ENCODE data around the gene MED22.
A peak's percentile ranks its signal among the peaks of the same experiment; 100 is the strongest.

The MED22 gene

GRCh38 chr9:133354766-133355165 lies 6.8 kb upstream of the MED22 start:
- no peaks in the 10 kb centered on the region for H3K9me3 ChIP-seq (ENCODE audit: control insufficient read depth, insufficient read depth, low read length)
- peak overlapping the region; percentile 90; the same call in 1 of the 2 replicates for H3K4me3 ChIP-seq (ENCODE audit: low read depth, low read length)
- H3K27ac ChIP-seq (ENCODE audit: low read depth, low read length): no peak overlapping the region
- no peaks in the 10 kb centered on the region for H3K27me3 ChIP-seq (ENCODE audit: control insufficient read depth, insufficient read depth, low read length)
- H3K36me3 ChIP-seq (ENCODE audit: control insufficient read depth, insufficient read depth, low read length): peaks cover 70% of the 10 kb centered on the region
- peaks cover 6% of the 10 kb centered on the region; the same call in 1 of the 2 replicates for H3K4me1 ChIP-seq (ENCODE audit: control insufficient read depth, insufficient read depth, low read length)
- H3K9ac ChIP-seq (ENCODE audit: low read depth, low read length): no peak overlapping the region

GRCh38 chr9:133353548-133353947 lies 5.6 kb upstream of the MED22 start:
- Histone ChIP-seq H3K27me3 (ENCODE audit: control insufficient read depth, insufficient read depth, low read length) (no peaks in the 10 kb centered on the region), H3K36me3 (ENCODE audit: control insufficient read depth, insufficient read depth, low read length) (peaks cover 72% of the 10 kb centered on the region), H3K9me3 (ENCODE audit: control insufficient read depth, insufficient read depth, low read length) (no peaks in the 10 kb centered on the region), H3K9ac (ENCODE audit: low read depth, low read length) (no peak overlapping the region), H3K4me3 (ENCODE audit: low read depth, low read length) (no peak overlapping the region), H3K4me1 (ENCODE audit: control insufficient read depth, insufficient read depth, low read length) (peaks cover 13% of the 10 kb centered on the region; the same call in 1 of the 2 replicates), H3K27ac (ENCODE audit: low read depth, low read length) (peak overlapping the region; percentile 14)

GRCh38 chr9:133352635-133353340 lies 4.9 kb upstream of the MED22 start:
- Histone ChIP-seq H3K27ac (ENCODE audit: low read depth, low read length) (peak overlapping the region; percentile 13), H3K9ac (ENCODE audit: low read depth, low read length) (no peak overlapping the region), H3K9me3 (ENCODE audit: control insufficient read depth, insufficient read depth, low read length) (no peaks in the 10 kb centered on the region), H3K27me3 (ENCODE audit: control insufficient read depth, insufficient read depth, low read length) (no peaks in the 10 kb centered on the region), H3K36me3 (ENCODE audit: control insufficient read depth, insufficient read depth, low read length) (peaks cover 64% of the 10 kb centered on the region), H3K4me1 (ENCODE audit: control insufficient read depth, insufficient read depth, low read length) (peaks cover 13% of the 10 kb centered on the region; the same call in 1 of the 2 replicates), H3K4me3 (ENCODE audit: low read depth, low read length) (no peak overlapping the region)

- no peaks in the 10 kb centered on the region for H3K27me3 ChIP-seq (ENCODE audit: control insufficient read depth, insufficient read depth, low read length)
- H3K9me3 ChIP-seq (ENCODE audit: control insufficient read depth, insufficient read depth, low read length): no peaks in the 10 kb centered on the region
- 0 out of 2 replicates have a peak, but pooled peaks cover 6% of the 10 kb centered on the region for H3K4me1 ChIP-seq (ENCODE audit: control insufficient read depth, insufficient read depth, low read length)
- H3K27ac ChIP-seq (ENCODE audit: low read depth, low read length): peak overlapping the region; percentile 43
- peaks cover 59% of the 10 kb centered on the region for H3K36me3 ChIP-seq (ENCODE audit: control insufficient read depth, insufficient read depth, low read length)
- no peak overlapping the region for H3K9ac ChIP-seq (ENCODE audit: low read depth, low read length)
- no peak overlapping the region for H3K4me3 ChIP-seq (ENCODE audit: low read depth, low read length)
Measured at GRCh38 chr9:133351908-133352634, 4.1 kb upstream of the MED22 start.

- Histone ChIP-seq H3K4me1 (ENCODE audit: control insufficient read depth, insufficient read depth, low read length) (0 out of 2 replicates have a peak, but pooled peaks cover 7% of the 10 kb centered on the region), H3K9me3 (ENCODE audit: control insufficient read depth, insufficient read depth, low read length) (no peaks in the 10 kb centered on the region), H3K36me3 (ENCODE audit: control insufficient read depth, insufficient read depth, low read length) (peaks cover 59% of the 10 kb centered on the region), H3K27ac (ENCODE audit: low read depth, low read length) (peak overlapping the region; percentile 43), H3K4me3 (ENCODE audit: low read depth, low read length) (no peak overlapping the region), H3K9ac (ENCODE audit: low read depth, low read length) (no peak overlapping the region), H3K27me3 (ENCODE audit: control insufficient read depth, insufficient read depth, low read length) (no peaks in the 10 kb centered on the region)
Measured at GRCh38 chr9:133351526-133351907, 3.6 kb upstream of the MED22 start.

- no peak overlapping the region for H3K9ac ChIP-seq (ENCODE audit: low read depth, low read length)
- H3K27ac ChIP-seq (ENCODE audit: low read depth, low read length): peak overlapping the region; percentile 98
- peaks cover 73% of the 10 kb centered on the region for H3K36me3 ChIP-seq (ENCODE audit: control insufficient read depth, insufficient read depth, low read length)
- H3K4me1 ChIP-seq (ENCODE audit: control insufficient read depth, insufficient read depth, low read length): peaks cover 10% of the 10 kb centered on the region; the same call in 1 of the 2 replicates
- H3K9me3 ChIP-seq (ENCODE audit: control insufficient read depth, insufficient read depth, low read length): no peaks in the 10 kb centered on the region
- peak overlapping the region; percentile 98 for H3K4me3 ChIP-seq (ENCODE audit: low read depth, low read length)
- no peaks in the 10 kb centered on the region for H3K27me3 ChIP-seq (ENCODE audit: control insufficient read depth, insufficient read depth, low read length)
Measured at GRCh38 chr9:133349965-133350616, 2.2 kb upstream of the MED22 start.

GRCh38 chr9:133348718-133349573 lies 1.0 kb upstream of the MED22 start:
- peak overlapping the region; percentile 98 for H3K4me3 ChIP-seq (ENCODE audit: low read depth, low read length)
- H3K27ac ChIP-seq (ENCODE audit: low read depth, low read length): peak overlapping the region; percentile 98
- peak overlapping the region; percentile 96 for H3K9ac ChIP-seq (ENCODE audit: low read depth, low read length)
- peaks cover 10% of the 10 kb centered on the region; the same call in 1 of the 2 replicates for H3K4me1 ChIP-seq (ENCODE audit: control insufficient read depth, insufficient read depth, low read length)
- H3K27me3 ChIP-seq (ENCODE audit: control insufficient read depth, insufficient read depth, low read length): no peaks in the 10 kb centered on the region
- H3K9me3 ChIP-seq (ENCODE audit: control insufficient read depth, insufficient read depth, low read length): no peaks in the 10 kb centered on the region
- H3K36me3 ChIP-seq (ENCODE audit: control insufficient read depth, insufficient read depth, low read length): peaks cover 76% of the 10 kb centered on the region

GRCh38 chr9:133347515-133347984 lies 381 bp downstream of the MED22 start:
- Histone ChIP-seq H3K27ac (ENCODE audit: low read depth, low read length) (peak overlapping the region; percentile 98), H3K36me3 (ENCODE audit: control insufficient read depth, insufficient read depth, low read length) (peaks cover 77% of the 10 kb centered on the region), H3K4me1 (ENCODE audit: control insufficient read depth, insufficient read depth, low read length) (peaks cover 10% of the 10 kb centered on the region; the same call in 1 of the 2 replicates), H3K9me3 (ENCODE audit: control insufficient read depth, insufficient read depth, low read length) (no peaks in the 10 kb centered on the region), H3K9ac (ENCODE audit: low read depth, low read length) (peak overlapping the region; percentile 96), H3K27me3 (ENCODE audit: control insufficient read depth, insufficient read depth, low read length) (no peaks in the 10 kb centered on the region), H3K4me3 (ENCODE audit: low read depth, low read length) (peak overlapping the region; percentile 98)

- peaks cover 75% of the 10 kb centered on the region for H3K36me3 ChIP-seq (ENCODE audit: control insufficient read depth, insufficient read depth, low read length)
Measured at GRCh38 chr9:133346021-133346785, 1.7 kb downstream of the MED22 start.

More at GRCh38 chr9:133346021-133346785, 1.7 kb downstream of the MED22 start:
- H3K4me1 ChIP-seq (ENCODE audit: control insufficient read depth, insufficient read depth, low read length): peaks cover 10% of the 10 kb centered on the region; the same call in 1 of the 2 replicates
- H3K4me3 ChIP-seq (ENCODE audit: low read depth, low read length): peak overlapping the region; percentile 98
- H3K9ac ChIP-seq (ENCODE audit: low read depth, low read length): 0 out of 2 replicates have a peak overlapping the region, but pooled peaks have one; percentile 85
- H3K27ac ChIP-seq (ENCODE audit: low read depth, low read length): no peak overlapping the region
- H3K27me3 ChIP-seq (ENCODE audit: control insufficient read depth, insufficient read depth, low read length): no peaks in the 10 kb centered on the region
- no peaks in the 10 kb centered on the region for H3K9me3 ChIP-seq (ENCODE audit: control insufficient read depth, insufficient read depth, low read length)
